ENCODE data around the gene GPR151.

Gene GPR151

GRCh38 chr5:146519554-146519953, 3.6 kb upstream of the GPR151 start:
- DNase-seq = no peak

- no peak for DNase-seq
Measured at GRCh38 chr5:146515473-146516150, 378 bp downstream of the GPR151 start.

- no peak for DNase-seq
Measured at GRCh38 chr5:146514575-146514974, 1.4 kb downstream of the GPR151 start.

- no peak for DNase-seq
Measured at GRCh38 chr5:146513462-146513861, 2.5 kb downstream of the GPR151 start.

- DNase-seq = no peak
Measured at GRCh38 chr5:146510559-146511125, 5.3 kb downstream of the GPR151 start.

GRCh38 chr5:146507428-146507827, 8.6 kb downstream of the GPR151 start:
- no peak for DNase-seq

GRCh38 chr5:146499680-146500079, 16.3 kb downstream of the GPR151 start:
- DNase-seq = no peak

- no peak for DNase-seq
Measured at GRCh38 chr5:146494656-146495055, 21.3 kb downstream of the GPR151 start.

- DNase-seq = no peak
Measured at GRCh38 chr5:146490089-146490843, 25.7 kb downstream of the GPR151 start.

- no peak for DNase-seq
Measured at GRCh38 chr5:146484714-146485391, 31.1 kb downstream of the GPR151 start.

- DNase-seq = no peak
Measured at GRCh38 chr5:146482775-146483174, 33.2 kb downstream of the GPR151 start.

- no peak for DNase-seq
Measured at GRCh38 chr5:146475906-146476305, 40.1 kb downstream of the GPR151 start.

- peak in 1 of 5 experiments; percentile 3 for DNase-seq
Measured at GRCh38 chr5:146475190-146475780, 40.7 kb downstream of the GPR151 start.

GRCh38 chr5:146474065-146474464, 41.9 kb downstream of the GPR151 start:
- no peak for DNase-seq

GRCh38 chr5:146467760-146468159, 48.2 kb downstream of the GPR151 start:
- no peak for DNase-seq

GRCh38 chr5:146466521-146467349, 49.3 kb downstream of the GPR151 start:
- DNase-seq = no peak

GRCh38 chr5:146463446-146463845, 52.5 kb downstream of the GPR151 start:
- no peak for DNase-seq

Measured in T-helper 2 cell (primary cell).